Measurements from ENCODE around the gene PEDS1. TPM values are rescaled to one million over a fixed set of nuclear protein-coding genes. Genes with fewer than 3 reads are reported as not detected.

The PEDS1 gene
- total RNA-seq, 1 donor from 2014 or later: 44.1 TPM

- peaks cover 18% of the 10 kb centered on the region for H3K4me1 Mint-ChIP-seq (ENCODE audit: low read depth, unreplicated experiment)
- H3K36me3 ChIP-seq (ENCODE audit: insufficient read depth, low read length): no peaks in the 10 kb centered on the region
- H3K79me2 ChIP-seq (ENCODE audit: insufficient read depth, low read length): peaks cover 34% of the 10 kb centered on the region
- H3K4me3 ChIP-seq (ENCODE audit: insufficient read depth, low read depth, low read length): no peak overlapping the region
- peaks cover 3% of the 10 kb centered on the region for H3K9me3 Mint-ChIP-seq (ENCODE audit: unreplicated experiment)
- no peak overlapping the region for H2AFZ ChIP-seq (ENCODE audit: low read depth, low read length)
- FAIRE-seq (no peak), DNase-seq (ENCODE audit: low read depth) (no peak)
- H3K27me3 ChIP-seq (ENCODE audit: insufficient read depth, low read length): no peaks in the 10 kb centered on the region
- peaks cover 33% of the 10 kb centered on the region for H4K20me1 ChIP-seq (ENCODE audit: insufficient read depth, low read length)
- no peak overlapping the region for H3K27ac ChIP-seq (ENCODE audit: low read depth, low read length)
- peaks cover 3% of the 10 kb centered on the region for H3K9me3 ChIP-seq (ENCODE audit: insufficient read depth, low read depth, low read length)
- no peak for TF ChIP-seq CTCF (IDR thresholded peaks at IDR 0.05; ENCODE audit: insufficient read depth, low read depth, low read length)
- TF ChIP-seq EZH2 (IDR thresholded peaks at IDR 0.05; ENCODE audit: insufficient read depth, low read length): no peak
- H3K4me3 Mint-ChIP-seq (ENCODE audit: unreplicated experiment): peak overlapping the region; percentile 98
- H3K4me1 ChIP-seq (ENCODE audit: insufficient read depth, low read length): peaks cover 19% of the 10 kb centered on the region
- H3K4me2 ChIP-seq (ENCODE audit: low read length): peak overlapping the region; percentile 96
- H3K27me3 Mint-ChIP-seq (ENCODE audit: low read depth, unreplicated experiment): no peaks in the 10 kb centered on the region
- no peak overlapping the region for H3K27ac Mint-ChIP-seq (ENCODE audit: unreplicated experiment)
- H3K36me3 Mint-ChIP-seq (ENCODE audit: low read depth, unreplicated experiment): peaks cover 11% of the 10 kb centered on the region
- H3K9ac ChIP-seq (ENCODE audit: low read length): peak overlapping the region; percentile 96
Observed at GRCh38 chr20:50194831-50195523, 41.5 kb upstream of the PEDS1 start.

GRCh38 chr20:50194422-50194830 lies 40.9 kb upstream of the PEDS1 start:
- H2AFZ ChIP-seq (ENCODE audit: low read depth, low read length): no peak overlapping the region

More at GRCh38 chr20:50194422-50194830, 40.9 kb upstream of the PEDS1 start:
- DNase-seq (ENCODE audit: low read depth): no peak
- Histone ChIP-seq H3K9me3 (ENCODE audit: insufficient read depth, low read depth, low read length) (no peaks in the 10 kb centered on the region), H3K4me1 (ENCODE audit: insufficient read depth, low read length) (peaks cover 19% of the 10 kb centered on the region), H3K79me2 (ENCODE audit: insufficient read depth, low read length) (peaks cover 34% of the 10 kb centered on the region), H4K20me1 (ENCODE audit: insufficient read depth, low read length) (peaks cover 33% of the 10 kb centered on the region), H3K9ac (ENCODE audit: low read length) (peak overlapping the region; percentile 96), H3K27ac (ENCODE audit: low read depth, low read length) (peak overlapping the region; percentile 98), H3K27me3 (ENCODE audit: insufficient read depth, low read length) (no peaks in the 10 kb centered on the region), H3K36me3 (ENCODE audit: insufficient read depth, low read length) (no peaks in the 10 kb centered on the region), H3K4me3 (ENCODE audit: insufficient read depth, low read depth, low read length) (no peak overlapping the region), H3K4me2 (ENCODE audit: low read length) (peak overlapping the region; percentile 96)
- Mint-ChIP-seq H3K27ac (ENCODE audit: unreplicated experiment) (no peak overlapping the region), H3K27me3 (ENCODE audit: low read depth, unreplicated experiment) (peaks cover 1% of the 10 kb centered on the region), H3K4me3 (ENCODE audit: unreplicated experiment) (peak overlapping the region; percentile 98), H3K36me3 (ENCODE audit: low read depth, unreplicated experiment) (peaks cover 10% of the 10 kb centered on the region), H3K4me1 (ENCODE audit: low read depth, unreplicated experiment) (peaks cover 18% of the 10 kb centered on the region), H3K9me3 (ENCODE audit: unreplicated experiment) (peaks cover 1% of the 10 kb centered on the region)
- no peak for TF ChIP-seq CTCF (IDR thresholded peaks at IDR 0.05; ENCODE audit: insufficient read depth, low read depth, low read length)
- TF ChIP-seq EZH2 (IDR thresholded peaks at IDR 0.05; ENCODE audit: insufficient read depth, low read length): no peak
- FAIRE-seq: no peak
